B cell (primary cell): Measurements from ENCODE around the gene STX1A. TPM values are rescaled to one million over a fixed set of nuclear protein-coding genes. Genes with fewer than 3 reads are reported as not detected.
A peak's percentile ranks its signal among the peaks of the same experiment; 100 is the strongest.

ENCODE experiments used
- ATAC-seq: fragments of 200-7000 bp; cut with Tn5 transposase; one replicate; pipeline ENCODE4 v1.10.0; 2021; ENCODE audit warnings: low read depth, mild to moderate bottlenecking, moderate number of reproducible peaks, moderate library complexity
- CTCF ChIA-PET: fragments of 350-600 bp; sonication (Branson Sonifier 250); formaldehyde crosslinking; loops from one replicate; lab custom pipeline; 2021; ENCODE audit warnings: antibody characterized with exemption, inconsistent platforms; lab: Charles Lee
- POLR2A ChIA-PET: fragments of 350-600 bp; sonication (Branson Sonifier 250); formaldehyde crosslinking; loops from one replicate; lab custom pipeline; 2021; ENCODE audit warnings: antibody characterized with exemption; lab: Charles Lee
- DNase-seq: peaks from one replicate; pipeline ENCODE4 v3.0.0; 2013
- H2AFZ ChIP-seq: 2 replicates; pipeline ENCODE4 v1.6.1; 2012; ENCODE audit warnings: mild to moderate bottlenecking, low read depth, low read length; ENCODE audit not compliant: insufficient read depth, poor library complexity, severe bottlenecking
- H3K27ac ChIP-seq, 2 donors: 1 replicate in 1 of 2; 2 replicates in 1 of 2; pipeline ENCODE4 v1.5.1; 2012 to 2013; ENCODE audit warnings: low read length in 2 of 2, mild to moderate bottlenecking in 2 of 2, moderate library complexity in 1 of 2
- H3K27me3 ChIP-seq, 4 experiments: fragments of 200-600 bp in 1 of 4; sonication (generic) in 1 of 4; replicated peaks in 1 of 4; 1 replicate in 2 of 4; 2 replicates in 2 of 4; pipeline versions ENCODE4 v1.6.1 to v1.7.0; 2013 to 2016; ENCODE audit warnings: low read length in 3 of 4, mild to moderate bottlenecking in 2 of 4, mixed read lengths in 1 of 4, moderate library complexity in 1 of 4; ENCODE audit not compliant: insufficient read depth in 4 of 4, control insufficient read depth in 3 of 4; ENCODE audit errors: control extremely low read depth in 1 of 4
- H3K36me3 ChIP-seq, 2 experiments: replicated peaks in 1 of 2; 1 replicate in 1 of 2; 2 replicates in 1 of 2; pipeline versions ENCODE4 v1.6.1 to v1.7.1; 2013; ENCODE audit warnings: low read length in 1 of 2; ENCODE audit not compliant: insufficient read depth in 2 of 2, control insufficient read depth in 1 of 2; ENCODE audit errors: control extremely low read depth in 1 of 2, extremely low read depth in 1 of 2
- H3K4me1 ChIP-seq, 2 donors: fragments of 200-600 bp in 1 of 2; sonication (generic) in 1 of 2; 1 replicate in 1 of 2; 2 replicates in 1 of 2; pipeline versions ENCODE4 v1.5.1 to v1.6.1; 2013 to 2017; ENCODE audit warnings: low read length in 2 of 2; ENCODE audit not compliant: control insufficient read depth in 2 of 2, insufficient read depth in 2 of 2
- H3K4me2 ChIP-seq: replicated peaks from 2 replicates; pipeline ENCODE3; 2012; ENCODE audit warnings: mild to moderate bottlenecking, low read depth, low read length; ENCODE audit not compliant: poor library complexity, severe bottlenecking
- H3K4me3 ChIP-seq, 5 experiments: fragments of 200-600 bp in 1 of 5; sonication (generic) in 1 of 5; 1 replicate in 3 of 5; 2 replicates in 2 of 5; pipeline versions ENCODE4 v1.5.1 to v1.7.0; 2011 to 2016; ENCODE audit warnings: low read length in 4 of 5, mild to moderate bottlenecking in 4 of 5, low read depth in 2 of 5, control low read depth in 1 of 5, moderate library complexity in 1 of 5; ENCODE audit not compliant: insufficient read depth in 1 of 5; ENCODE audit errors: control extremely low read depth in 1 of 5, extremely low read depth in 1 of 5
- H3K79me2 ChIP-seq: fragments of 200-600 bp; sonication (generic); one replicate; pipeline ENCODE4 v1.6.0; 2016; ENCODE audit warnings: low read length; ENCODE audit not compliant: control insufficient read depth, insufficient read depth
- H3K9ac ChIP-seq: fragments of 200-600 bp; sonication (generic); 2 replicates; pipeline ENCODE4 v1.6.1; 2017; ENCODE audit warnings: mild to moderate bottlenecking, low read length, moderate library complexity
- H3K9me3 ChIP-seq, 3 donors: one replicate each; pipeline versions ENCODE4 v1.6.1 to v1.7.1; 2013; ENCODE audit warnings: low read length in 2 of 3; ENCODE audit not compliant: control insufficient read depth in 2 of 3, insufficient read depth in 1 of 3; ENCODE audit errors: control extremely low read depth in 1 of 3
- H4K20me1 ChIP-seq: 2 replicates; pipeline ENCODE4 v1.6.0; 2012; ENCODE audit warnings: mild to moderate bottlenecking, low read length; ENCODE audit not compliant: insufficient read depth, control insufficient read depth, poor library complexity, severe bottlenecking
- H3K27ac Mint-ChIP-seq: one replicate; pipeline ENCODE4 v1.8.0; 2021; ENCODE audit warnings: mixed read lengths
- H3K27me3 Mint-ChIP-seq: one replicate; pipeline ENCODE4 v1.8.0; 2021; ENCODE audit warnings: mixed read lengths
- H3K4me1 Mint-ChIP-seq: one replicate; pipeline ENCODE4 v1.8.0; 2021; ENCODE audit warnings: mixed read lengths
- H3K4me3 Mint-ChIP-seq: one replicate; pipeline ENCODE4 v1.8.0; 2021; ENCODE audit warnings: mixed read lengths
- H3K9me3 Mint-ChIP-seq: one replicate; pipeline ENCODE4 v1.8.0; 2022; ENCODE audit warnings: mixed read lengths; ENCODE audit not compliant: insufficient read depth
- CTCF ChIP-seq: fragments of 200-600 bp; IDR thresholded peaks from one replicate; pipeline ENCODE4 v1.8.0; 2022; ENCODE audit warnings: antibody characterized with exemption, mild to moderate bottlenecking
- EZH2 ChIP-seq: IDR thresholded peaks from 2 replicates; pipeline ENCODE4 v1.6.1; 2012; ENCODE audit warnings: borderline replicate concordance, low read depth, mild to moderate bottlenecking, moderate library complexity, low read length; ENCODE audit not compliant: insufficient read depth, poor library complexity, severe bottlenecking
- WGBS: methylation state at CpG from one replicate; pipeline ENCODE4 v1.1.5; 2013; ENCODE audit warnings: missing lambda C conversion rate; ENCODE audit not compliant: insufficient coverage; 5-methylcytosine and 5-hydroxymethylcytosine counted together
- intact Hi-C: fragments of 100-400 bp; cut with micrococcal nuclease; formaldehyde crosslinking; loops from one replicate; pipeline ENCODE4 v1.10.0; 2022
- polyA plus RNA-seq: library from polyadenylated mRNA; depleted of rRNA; stranded (reverse); fragments of >200 nt; gene quantifications from 2 replicates; pipeline ENCODE4 v1.2.3, GENCODE V29; 2012
- total RNA-seq, 2 donors: library from RNA; stranded (reverse); fragments of 120-200 nt in 1 of 2; gene quantifications; 1 replicate in 1 of 2; 2 replicates in 1 of 2; pipeline versions ENCODE4 v1.2.3 to v1.2.4, GENCODE V29; 2013 to 2022

Gene STX1A
- total and polyA plus RNA-seq, 2 donors (not counting 1 experiment from before 2014, with no cell fraction given): 3.1 to 9.6 TPM

DNA sequence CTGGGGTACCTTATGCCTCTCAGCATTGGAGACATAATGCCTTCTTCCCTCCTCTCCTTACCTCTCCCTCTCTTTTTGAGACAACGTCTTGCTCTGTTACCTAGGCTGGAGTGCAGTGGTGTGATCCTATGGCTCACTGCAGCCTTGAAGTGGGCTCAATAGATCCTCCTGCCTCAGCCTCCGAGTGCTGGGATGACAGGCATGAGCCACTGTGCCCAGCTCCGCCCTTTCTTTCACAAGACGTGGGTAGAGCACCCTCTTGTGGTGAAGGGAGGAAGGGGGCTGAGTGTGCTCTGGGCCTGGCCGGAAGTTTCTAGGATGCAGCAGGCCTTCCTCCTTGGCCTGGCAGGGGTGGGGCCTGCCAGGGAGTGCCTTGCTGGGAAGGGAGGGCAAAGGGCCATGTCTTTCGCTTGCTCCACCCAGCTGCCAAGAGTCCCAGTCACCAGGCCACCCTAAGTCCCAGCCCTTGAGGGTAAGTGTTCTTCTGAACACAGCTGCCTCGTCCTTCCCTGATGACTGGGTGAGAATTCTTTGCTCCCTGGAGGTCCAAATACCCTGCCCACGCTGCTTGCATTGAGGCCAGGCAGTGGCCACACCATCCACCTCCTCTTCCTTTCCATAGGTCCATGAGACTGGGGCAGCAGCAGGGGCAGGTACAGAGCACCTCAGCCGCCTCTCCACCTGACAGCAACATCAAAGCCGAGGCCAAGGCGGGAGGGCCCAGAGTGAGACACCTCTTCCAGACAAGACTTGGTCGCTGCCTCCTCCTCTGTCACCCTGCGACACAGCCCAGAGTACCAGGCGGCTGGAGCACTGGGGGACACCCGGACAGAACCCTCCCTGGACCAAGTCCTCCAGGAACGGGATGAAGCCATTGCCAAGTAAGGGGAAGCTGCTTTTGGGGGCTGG, 15.4 kb upstream of the STX1A start:
- DNase-seq: peak; percentile 81
- Histone ChIP-seq H3K4me3 (no peak overlapping the region), H3K27me3 (no peaks in the 10 kb centered on the region), H2AFZ (no peak overlapping the region), H3K4me2 (peak overlapping the region; percentile 1), H3K4me1 (peaks cover 4 to 18% of the 10 kb centered on the region in 2 donors), H3K9ac (no peak overlapping the region), H3K9me3 (peaks cover 0 to 6% (median 0%) of the 10 kb centered on the region in 3 donors), H4K20me1 (peaks cover 8% of the 10 kb centered on the region), H3K79me2 (peaks cover 4% of the 10 kb centered on the region), H3K36me3 (peaks cover 0 to 7% of the 10 kb centered on the region in 2 experiments), H3K27ac (no peak overlapping the region)
- H3K4me1 Mint-ChIP-seq: peaks cover 11% of the 10 kb centered on the region
- H3K27me3 Mint-ChIP-seq: peaks cover 3% of the 10 kb centered on the region
- no peaks in the 10 kb centered on the region for H3K9me3 Mint-ChIP-seq
- intact Hi-C loops: loop anchor here (2.0 to 10.0 kb wide), 3 partner anchors 128 to 437 kb away; partner anchors contain the start of genes EIF4H and LIMK1
- peak; percentile 73 for TF ChIP-seq CTCF
- TF ChIP-seq EZH2: no peak
- ChIA-PET CTCF (interaction anchor here (0.7 to 6.0 kb wide), 15 partner anchors 9 to 155 kb away, joined by 3 to 78 read pairs (median 3); no protein-coding TSS in a partner anchor), POLR2A (interaction anchor here (0.6 to 1.8 kb wide), 3 partner anchors 12 to 213 kb away, joined by 4 to 5 read pairs (median 4); partner anchors contain the start of gene BAZ1B)
- peak; percentile 16 for ATAC-seq
- H3K27ac Mint-ChIP-seq: peak overlapping the region; percentile 37
- WGBS: 68% methylated on average over 16 of the region's 16 CpGs
- H3K4me3 Mint-ChIP-seq: no peak overlapping the region
